ENCODE results near the gene UNC45A.

DNA sequence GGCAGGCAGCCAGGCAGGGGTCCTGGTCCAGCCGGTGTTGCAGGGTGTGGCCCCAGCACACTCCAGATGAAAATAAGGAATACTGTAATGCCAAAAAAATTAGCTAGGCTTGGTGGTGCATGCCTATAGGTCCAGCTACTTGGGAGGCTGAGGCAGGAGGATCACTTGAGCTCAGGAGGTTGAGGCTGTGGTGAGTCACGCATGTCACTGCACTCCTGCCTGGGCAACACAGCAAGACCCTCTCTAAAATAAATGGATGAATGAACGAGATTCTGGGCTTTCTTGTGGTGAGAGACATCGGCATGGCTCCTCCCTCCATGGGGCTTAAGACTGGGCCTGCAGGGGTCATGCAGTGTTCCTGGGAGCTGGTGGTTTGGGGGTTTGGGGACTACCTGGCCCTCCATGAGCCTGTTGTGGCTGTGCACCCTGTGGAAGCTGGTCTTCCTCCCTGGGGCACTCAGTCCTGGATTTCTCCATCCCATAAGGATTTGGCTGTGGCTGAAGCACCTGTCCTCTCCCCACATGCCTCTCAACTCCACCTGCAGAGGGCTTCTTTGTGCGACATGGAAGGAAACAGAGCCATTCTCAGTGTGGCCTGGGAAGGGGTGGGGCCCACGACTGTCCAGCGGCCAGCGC lies 12.0 kb downstream of the UNC45A start:
- TF ChIP-seq POLR2A (IDR thresholded peaks at IDR 0.05) (no peak), POLR2AphosphoS5 (IDR thresholded peaks at IDR 0.05) (no peak)
- TF ChIP-seq, protein P1, sequence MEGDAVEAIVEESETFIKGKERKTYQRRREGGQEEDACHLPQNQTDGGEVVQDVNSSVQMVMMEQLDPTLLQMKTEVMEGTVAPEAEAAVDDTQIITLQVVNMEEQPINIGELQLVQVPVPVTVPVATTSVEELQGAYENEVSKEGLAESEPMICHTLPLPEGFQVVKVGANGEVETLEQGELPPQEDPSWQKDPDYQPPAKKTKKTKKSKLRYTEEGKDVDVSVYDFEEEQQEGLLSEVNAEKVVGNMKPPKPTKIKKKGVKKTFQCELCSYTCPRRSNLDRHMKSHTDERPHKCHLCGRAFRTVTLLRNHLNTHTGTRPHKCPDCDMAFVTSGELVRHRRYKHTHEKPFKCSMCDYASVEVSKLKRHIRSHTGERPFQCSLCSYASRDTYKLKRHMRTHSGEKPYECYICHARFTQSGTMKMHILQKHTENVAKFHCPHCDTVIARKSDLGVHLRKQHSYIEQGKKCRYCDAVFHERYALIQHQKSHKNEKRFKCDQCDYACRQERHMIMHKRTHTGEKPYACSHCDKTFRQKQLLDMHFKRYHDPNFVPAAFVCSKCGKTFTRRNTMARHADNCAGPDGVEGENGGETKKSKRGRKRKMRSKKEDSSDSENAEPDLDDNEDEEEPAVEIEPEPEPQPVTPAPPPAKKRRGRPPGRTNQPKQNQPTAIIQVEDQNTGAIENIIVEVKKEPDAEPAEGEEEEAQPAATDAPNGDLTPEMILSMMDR (IDR thresholded peaks at IDR 0.05): no peak

All from prostate gland (tissue), 2 donors.